NCI-H1105 treated with DMSO at 0.1 percent for 48 hours (cell line): ENCODE results near the gene TIPARP.
"Not testable (repeated sequence)": the region's sequence is repeated elsewhere in the genome, so short reads cannot be mapped to it uniquely, and the experiment has no call there.

ENCODE experiments used
- DNase-seq: peaks from one replicate; lab custom pipeline; 2025; lab: John Stamatoyannopoulos, UW

The TIPARP gene

GRCh38 chr3:156648086-156648485 is 26.3 kb upstream of the TIPARP start:
- DNase-seq, result no peak

GRCh38 chr3:156649681-156650080 is 24.7 kb upstream of the TIPARP start:
- DNase-seq, result no peak

GRCh38 chr3:156652661-156653060 is 21.7 kb upstream of the TIPARP start:
- DNase-seq, result not testable (repeated sequence)

GRCh38 chr3:156654834-156655233 is 19.6 kb upstream of the TIPARP start:
- no peak for DNase-seq

GRCh38 chr3:156655819-156656550 is 18.4 kb upstream of the TIPARP start:
- DNase-seq, result no peak

GRCh38 chr3:156657440-156657839 is 16.9 kb upstream of the TIPARP start:
- no peak for DNase-seq

- DNase-seq, result no peak
Observed at GRCh38 chr3:156657862-156658731, 16.3 kb upstream of the TIPARP start.

GRCh38 chr3:156658732-156659090 is 15.7 kb upstream of the TIPARP start:
- no peak for DNase-seq

GRCh38 chr3:156659260-156659659 is 15.1 kb upstream of the TIPARP start:
- no peak for DNase-seq

- no peak for DNase-seq
Observed at GRCh38 chr3:156661155-156661554, 13.2 kb upstream of the TIPARP start.

GRCh38 chr3:156664011-156664830 is 10.2 kb upstream of the TIPARP start:
- no peak for DNase-seq

- no peak for DNase-seq
Observed at GRCh38 chr3:156664831-156665178, 9.6 kb upstream of the TIPARP start.

GRCh38 chr3:156665291-156665690 is 9.1 kb upstream of the TIPARP start:
- no peak for DNase-seq

GRCh38 chr3:156666073-156666472 is 8.3 kb upstream of the TIPARP start:
- no peak for DNase-seq

- DNase-seq, result no peak
Observed at GRCh38 chr3:156668073-156668763, 6.2 kb upstream of the TIPARP start.

GRCh38 chr3:156670077-156670476 is 4.3 kb upstream of the TIPARP start:
- DNase-seq, result no peak

GRCh38 chr3:156670652-156671051 is 3.7 kb upstream of the TIPARP start:
- no peak for DNase-seq

GRCh38 chr3:156673732-156674045 is 701 bp upstream of the TIPARP start:
- no peak for DNase-seq

- peak; percentile 73 for DNase-seq
Observed at GRCh38 chr3:156674911-156675829, 780 bp downstream of the TIPARP start.

GRCh38 chr3:156675830-156676767 is 1.7 kb downstream of the TIPARP start:
- DNase-seq, result peak; percentile 96
